WTC11 (cell line): Measurements from ENCODE around the gene PDZD2.
"Not testable (repeated sequence)": the region's sequence is repeated elsewhere in the genome, so short reads cannot be mapped to it uniquely, and the experiment has no call there.

Experiments used
- AFF4 ChIP-seq: sonication (generic); formaldehyde crosslinking; IDR thresholded peaks from 2 replicates; pipeline ENCODE4 v1.8.1; 2023; ENCODE audit warnings: mild to moderate bottlenecking, missing genetic modification reagents, borderline replicate concordance
- NR1H2 ChIP-seq: sonication (generic); formaldehyde crosslinking; IDR thresholded peaks from 2 replicates; pipeline ENCODE4 v1.9.0; 2021; ENCODE audit warnings: mild to moderate bottlenecking, moderate library complexity, missing genetic modification reagents
- USF1 ChIP-seq: sonication (generic); formaldehyde crosslinking; IDR thresholded peaks from 2 replicates; pipeline ENCODE4 v1.8.0; 2022; ENCODE audit warnings: mild to moderate bottlenecking, missing genetic modification reagents
- TF ChIP-seq, protein P1 (sequence below): fragments of 200-600 bp; IDR thresholded peaks from 2 replicates; pipeline ENCODE4 v1.8.0; 2022; ENCODE audit warnings: antibody characterized with exemption
- TF ChIP-seq, protein P2 (sequence below): sonication (generic); formaldehyde crosslinking; IDR thresholded peaks from 2 replicates; pipeline ENCODE4 v1.8.0; 2022; ENCODE audit warnings: mild to moderate bottlenecking, missing genetic modification reagents

DNA sequence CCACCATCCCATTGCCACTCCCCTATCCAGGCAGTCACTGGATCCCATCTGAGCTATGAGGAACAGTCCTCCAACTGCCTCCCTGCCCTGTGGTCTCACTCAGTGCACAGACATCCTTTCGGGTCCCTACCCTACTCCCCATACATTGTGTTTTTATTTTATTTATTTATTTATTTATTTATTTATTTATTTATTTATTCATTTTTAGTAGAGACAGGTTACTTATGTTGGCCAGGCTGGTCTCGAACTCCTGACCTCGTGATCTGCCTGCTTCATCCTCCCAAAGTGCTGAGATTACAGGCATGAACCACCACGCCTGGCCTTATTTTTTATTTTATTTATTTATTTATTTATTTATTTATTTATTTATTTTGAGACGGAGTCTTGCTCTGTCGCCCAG lies 137.4 kb downstream of the PDZD2 start:
- TF ChIP-seq AFF4, USF1, NR1H2 (CRISPR knock-in tag): not testable (repeated sequence)
- TF ChIP-seq, protein P1, sequence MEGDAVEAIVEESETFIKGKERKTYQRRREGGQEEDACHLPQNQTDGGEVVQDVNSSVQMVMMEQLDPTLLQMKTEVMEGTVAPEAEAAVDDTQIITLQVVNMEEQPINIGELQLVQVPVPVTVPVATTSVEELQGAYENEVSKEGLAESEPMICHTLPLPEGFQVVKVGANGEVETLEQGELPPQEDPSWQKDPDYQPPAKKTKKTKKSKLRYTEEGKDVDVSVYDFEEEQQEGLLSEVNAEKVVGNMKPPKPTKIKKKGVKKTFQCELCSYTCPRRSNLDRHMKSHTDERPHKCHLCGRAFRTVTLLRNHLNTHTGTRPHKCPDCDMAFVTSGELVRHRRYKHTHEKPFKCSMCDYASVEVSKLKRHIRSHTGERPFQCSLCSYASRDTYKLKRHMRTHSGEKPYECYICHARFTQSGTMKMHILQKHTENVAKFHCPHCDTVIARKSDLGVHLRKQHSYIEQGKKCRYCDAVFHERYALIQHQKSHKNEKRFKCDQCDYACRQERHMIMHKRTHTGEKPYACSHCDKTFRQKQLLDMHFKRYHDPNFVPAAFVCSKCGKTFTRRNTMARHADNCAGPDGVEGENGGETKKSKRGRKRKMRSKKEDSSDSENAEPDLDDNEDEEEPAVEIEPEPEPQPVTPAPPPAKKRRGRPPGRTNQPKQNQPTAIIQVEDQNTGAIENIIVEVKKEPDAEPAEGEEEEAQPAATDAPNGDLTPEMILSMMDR = not testable (repeated sequence)
- TF ChIP-seq, protein P2, sequence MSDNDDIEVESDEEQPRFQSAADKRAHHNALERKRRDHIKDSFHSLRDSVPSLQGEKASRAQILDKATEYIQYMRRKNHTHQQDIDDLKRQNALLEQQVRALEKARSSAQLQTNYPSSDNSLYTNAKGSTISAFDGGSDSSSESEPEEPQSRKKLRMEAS (CRISPR knock-in tag) = not testable (repeated sequence)
